A549 (cell line): ENCODE results near the gene PGM5. TPM values are rescaled to one million over a fixed set of nuclear protein-coding genes. Genes with fewer than 3 reads are reported as not detected.

ENCODE experiments used
- ATAC-seq, 2 experiments: fragments of 200-7000 bp in 1 of 2; fragments of >200 bp in 1 of 2; cut with Nextera tagmentation in 1 of 2; cut with Tn5 transposase in 1 of 2; 3 replicates each; pipeline versions ENCODE4 v1.8.0 to v1.9.1; 2018 to 2020; ENCODE audit warnings: mild to moderate bottlenecking in 1 of 2, moderate library complexity in 1 of 2
- CTCF ChIA-PET: fragments of 300-600 bp; sonication (Branson Sonifier 250); formaldehyde crosslinking; extraction: SDS; loops from one replicate; lab custom pipeline; 2021; ENCODE audit warnings: antibody characterized with exemption, inconsistent platforms; lab: Yijun Ruan, JAX
- POLR2A ChIA-PET: fragments of 350-600 bp; formaldehyde crosslinking; extraction: SDS; loops from one replicate; lab custom pipeline; 2021; ENCODE audit warnings: antibody characterized with exemption, inconsistent platforms; lab: Yijun Ruan, JAX
- DNase-seq, 2 experiments: peaks; one replicate each; pipeline versions ENCODE4 v3.0.0 to v3.0.0-alpha.2; 2011 to 2016; ENCODE audit warnings: low read depth in 1 of 2, low spot score in 1 of 2
- FAIRE-seq: peaks from 2 replicates; lab custom pipeline; 2011; peaks lifted over from hg19 to GRCh38; lab: Jason Lieb, UNC
- H3K27ac ChIP-seq, 2 experiments: fragments of >200 bp; sonication (Bioruptor Twin); formaldehyde crosslinking; 3 replicates each; pipeline ENCODE4 v1.5.1; 2016 to 2017
- H3K4me1 ChIP-seq: fragments of >200 bp; sonication (Bioruptor Twin); formaldehyde crosslinking; 3 replicates; pipeline ENCODE4 v1.6.1; 2016
- H3K4me2 ChIP-seq: fragments of >200 bp; sonication (Bioruptor Twin); formaldehyde crosslinking; 3 replicates; pipeline ENCODE4 v1.6.1; 2016
- H3K4me3 ChIP-seq: fragments of >200 bp; sonication (Bioruptor Twin); formaldehyde crosslinking; 3 replicates; pipeline ENCODE4 v1.5.1; 2016
- H3K9me3 ChIP-seq: fragments of >200 bp; sonication (Bioruptor Twin); formaldehyde crosslinking; 3 replicates; pipeline ENCODE4 v1.6.1; 2016
- ATOH8 ChIP-seq: fragments of 250-450 bp; sonication (Bioruptor Pico); IDR thresholded peaks from 2 replicates; pipeline ENCODE4 v1.5.0; 2020; ENCODE audit warnings: low read depth, mild to moderate bottlenecking, moderate library complexity
- BHLHE40 ChIP-seq: IDR thresholded peaks from 2 replicates; pipeline ENCODE4 v1.6.1; 2012; ENCODE audit warnings: low read depth, low read length, inconsistent platforms
- CTCF ChIP-seq: fragments of >200 bp; sonication (Bioruptor Twin); formaldehyde crosslinking; IDR thresholded peaks from 3 replicates; pipeline ENCODE4 v1.5.1; 2016
- EHF ChIP-seq: fragments of 250-450 bp; sonication (Bioruptor Pico); IDR thresholded peaks from 2 replicates; pipeline ENCODE4 v1.5.0; 2020; ENCODE audit warnings: mild to moderate bottlenecking
- ELK1 ChIP-seq: fragments of 150-350 bp; IDR thresholded peaks from 2 replicates; pipeline ENCODE4 v1.6.1; 2014; ENCODE audit warnings: low read depth, mild to moderate bottlenecking, low read length
- EP300 ChIP-seq, 2 experiments: fragments of >200 bp; sonication (Bioruptor Twin); formaldehyde crosslinking; IDR thresholded peaks; 2 replicates in 1 of 2; 3 replicates in 1 of 2; pipeline ENCODE4 v1.6.1; 2016 to 2017
- ESRRA ChIP-seq: fragments of 150-350 bp; IDR thresholded peaks from 2 replicates; pipeline ENCODE4 v1.6.1; 2014; ENCODE audit warnings: mild to moderate bottlenecking, low read length, borderline replicate concordance
- FOSL2 ChIP-seq, 2 experiments: fragments of 450-650 bp in 1 of 2; fragments of >200 bp in 1 of 2; sonication (Bioruptor Twin) in 1 of 2; formaldehyde crosslinking; IDR thresholded peaks; 2 replicates each; pipeline versions ENCODE4 v1.5.0 to v1.6.1; 2016 to 2020; ENCODE audit warnings: mild to moderate bottlenecking in 1 of 2, moderate library complexity in 1 of 2
- GATA3 ChIP-seq: IDR thresholded peaks from 2 replicates; pipeline ENCODE4 v1.6.1; 2012; ENCODE audit warnings: borderline replicate concordance
- HOXB13 ChIP-seq: fragments of 250-450 bp; sonication (Bioruptor Pico); IDR thresholded peaks from 2 replicates; pipeline ENCODE4 v1.5.0; 2020; ENCODE audit warnings: low read depth, mild to moderate bottlenecking, moderate library complexity
- JUNB ChIP-seq: fragments of >200 bp; sonication (Bioruptor Twin); formaldehyde crosslinking; IDR thresholded peaks from 2 replicates; pipeline ENCODE4 v1.6.1; 2016
- KDM5A ChIP-seq: fragments of 200-600 bp; sonication (generic); IDR thresholded peaks from 2 replicates; pipeline ENCODE4 v1.6.1; 2016; ENCODE audit warnings: antibody characterized with exemption, mild to moderate bottlenecking
- NFE2L2 ChIP-seq: fragments of 150-350 bp; conservative IDR thresholded peaks from 2 replicates; pipeline ENCODE4 v1.6.1; 2014; ENCODE audit warnings: low read length
- RARB ChIP-seq: fragments of 250-450 bp; sonication (Bioruptor Pico); IDR thresholded peaks from 2 replicates; pipeline ENCODE4 v1.8.0; 2021; ENCODE audit warnings: mild to moderate bottlenecking, moderate library complexity
- RCOR1 ChIP-seq: fragments of 150-350 bp; IDR thresholded peaks from 2 replicates; pipeline ENCODE4 v1.6.1; 2014; ENCODE audit warnings: antibody characterized with exemption, low read length, low read depth
- SMC3 ChIP-seq: fragments of >200 bp; sonication (Bioruptor Twin); formaldehyde crosslinking; IDR thresholded peaks from 3 replicates; pipeline ENCODE4 v1.6.1; 2018; ENCODE audit warnings: inconsistent platforms
- SREBF2 ChIP-seq: fragments of 450-650 bp; IDR thresholded peaks from 2 replicates; pipeline ENCODE4 v1.6.1; 2014; ENCODE audit warnings: mild to moderate bottlenecking, moderate library complexity
- TP53 ChIP-seq: fragments of 250-450 bp; sonication (Bioruptor Pico); IDR thresholded peaks from 2 replicates; pipeline ENCODE4 v1.5.0; 2021; ENCODE audit warnings: mild to moderate bottlenecking, moderate library complexity
- USF2 ChIP-seq: fragments of 450-650 bp; IDR thresholded peaks from 2 replicates; pipeline ENCODE4 v1.6.1; 2014; ENCODE audit warnings: antibody characterized with exemption
- ZC3H11A ChIP-seq: fragments of 450-650 bp; IDR thresholded peaks from 2 replicates; pipeline ENCODE4 v1.6.1; 2014; ENCODE audit warnings: antibody characterized with exemption, mild to moderate bottlenecking
- ZFP36 ChIP-seq: fragments of 450-650 bp; IDR thresholded peaks from 2 replicates; pipeline ENCODE4 v1.6.1; 2014; ENCODE audit warnings: borderline replicate concordance; ENCODE audit not compliant: partially characterized antibody
- WGBS: methylation state at CpG from one replicate; pipeline ENCODE4 v1.1.6; 2017; ENCODE audit errors: missing lambda C conversion rate; 5-methylcytosine and 5-hydroxymethylcytosine counted together
- polyA plus RNA-seq, 4 experiments: library from polyadenylated mRNA; depleted of rRNA in 3 of 4; stranded (reverse); fragments of >200 nt; fragmentation: RNase III in 1 of 4; extraction: RNeasy Plus Mini Kit Qiagen cat#74134 plus additional on column Dnase treatment in 1 of 4; gene quantifications; 2 replicates in 3 of 4; 3 replicates in 1 of 4; pipeline ENCODE4 v1.2.3, GENCODE V29; 2011 to 2017

Gene PGM5
- polyA plus RNA-seq, 2 of the 4 experiments (the other 2 are of a cell fraction): 0.18 TPM; not detected in 1

GRCh38 chr9:68458918-68459317 is 102.5 kb downstream of the PGM5 start:
- Histone ChIP-seq H3K4me2 (peak overlapping the region; percentile 56), H3K4me1 (peaks cover 14% of the 10 kb centered on the region; the same call in 2 of the 3 replicates)
- FAIRE-seq: no peak

GRCh38 chr9:68462105-68462775 is 105.8 kb downstream of the PGM5 start:
- H3K4me2 ChIP-seq: no peak overlapping the region
- H3K4me1 ChIP-seq: peaks cover 14% of the 10 kb centered on the region; the same call in 2 of the 3 replicates
- TF ChIP-seq SMC3 (no peak), USF2 (no peak), BHLHE40 (no peak), ELK1 (no peak), RCOR1 (no peak), HOXB13 (CRISPR knock-in tag) (no peak)
- TF ChIP-seq, all 56 proteins: peak for 0
- Histone ChIP-seq H3K9me3 (no peaks in the 10 kb centered on the region), H3K4me3 (no peak overlapping the region), H3K27ac (no peak overlapping the region)
- ATAC-seq: no peak
- no peak for DNase-seq
- ChIA-PET CTCF (interaction anchor here (1.4 kb wide), 1 partner anchor 29 kb away, joined by 3 read pairs; no protein-coding TSS in a partner anchor), POLR2A (no interaction called here)
- 64% methylated on average over 7 of the region's 7 CpGs for WGBS
- FAIRE-seq: no peak

More at GRCh38 chr9:68458918-68459317, 102.5 kb downstream of the PGM5 start:
- 0% methylated on average over 1 of the region's 1 CpG for WGBS
- ATAC-seq (peak; percentile 19 to 47; a peak in 1 of 6 replicates), DNase-seq (peak in 1 of 2 experiments; percentile 46)
- POLR2A ChIA-PET: no interaction called here
- TF ChIP-seq GATA3 (peak; percentile 36; the same call in 1 of the 2 replicates), ESRRA (no peak), ZFP36 (no peak), ATOH8 (CRISPR knock-in tag) (no peak), SREBF2 (no peak), NFE2L2 (no peak), CTCF (no peak), ZC3H11A (no peak), JUNB (peak; percentile 50; the same call in 1 of the 2 replicates), FOSL2 (IDR thresholded peaks at IDR 0.05) (no peak), FOSL2 (CRISPR knock-in tag; IDR thresholded peaks at IDR 0.05) (no peak; the same call in 1 of the 2 replicates)
- Histone ChIP-seq H3K9me3 (no peaks in the 10 kb centered on the region), H3K4me3 (no peak overlapping the region), H3K27ac (no peak overlapping the region)
- CTCF ChIA-PET: no interaction called here

- no peak for FAIRE-seq
- H3K4me3 ChIP-seq: no peak overlapping the region
- DNase-seq: no peak
- no peaks in the 10 kb centered on the region for H3K4me1 ChIP-seq
- ChIA-PET POLR2A (no interaction called here), CTCF (no interaction called here)
- no peaks in the 10 kb centered on the region for H3K9me3 ChIP-seq
- no peak overlapping the region for H3K4me2 ChIP-seq
- H3K27ac ChIP-seq: no peak overlapping the region
- no peak for TF ChIP-seq RARB (CRISPR knock-in tag)
- TF ChIP-seq EHF (CRISPR knock-in tag): no peak
- TF ChIP-seq BHLHE40: no peak
- TF ChIP-seq SREBF2: no peak
- TF ChIP-seq KDM5A: no peak
- no peak for TF ChIP-seq EP300 (IDR thresholded peaks at IDR 0.05)
- no peak for TF ChIP-seq TP53 (CRISPR knock-in tag)
- ATAC-seq: no peak
Observed at GRCh38 chr9:68470067-68470466, 113.7 kb downstream of the PGM5 start.
